GM19023 (cell line): ENCODE measurements around the gene GPX1.
"Not testable (repeated sequence)": the region's sequence is repeated elsewhere in the genome, so short reads cannot be mapped to it uniquely, and the experiment has no call there.

Experiments
- ATAC-seq: cut with Tn5 transposase; IDR thresholded peaks from one replicate; pipeline ENCODE4 v1.9.1; 2021; ENCODE audit warnings: mild to moderate bottlenecking, moderate library complexity; ENCODE audit not compliant: unreplicated experiment

Gene GPX1

DNA sequence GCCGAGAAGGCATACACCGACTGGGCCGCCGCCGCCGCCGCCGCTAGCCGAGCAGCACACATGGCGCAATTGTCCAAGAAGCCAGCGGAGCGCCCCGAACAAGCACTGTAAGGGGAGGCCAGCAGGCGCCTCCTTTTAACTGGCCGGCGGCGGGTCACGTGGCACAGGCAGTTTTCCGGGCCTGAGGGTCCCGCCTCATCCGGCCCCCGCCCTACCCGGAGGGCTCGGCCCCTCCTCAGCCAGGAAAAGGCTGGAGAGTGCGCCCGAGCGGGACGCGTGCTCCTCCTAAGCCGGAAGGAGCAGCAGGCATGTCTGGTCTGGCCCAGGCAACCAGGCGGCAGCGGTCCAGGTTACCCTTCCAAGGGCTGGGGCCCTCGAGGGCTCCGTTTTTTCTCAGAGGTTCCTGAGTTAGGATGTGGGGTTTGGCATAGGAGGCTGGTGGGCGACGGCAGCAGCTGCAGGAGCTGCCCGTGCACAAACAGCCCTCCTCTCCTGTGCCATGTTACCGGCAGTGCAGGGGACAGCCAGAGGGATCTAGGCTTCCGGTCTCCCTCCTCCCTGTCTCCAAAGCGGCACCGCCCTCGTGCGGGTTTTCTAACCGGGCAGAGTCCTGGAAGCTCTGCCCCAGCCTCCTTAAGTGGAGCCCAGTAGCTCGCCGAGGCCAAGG lies at the start of gene GPX1:
Gene GPX1, minus strand, starts transcription at position 137 of the 667 bp plus-strand sequence. Its CDS starts 75 bp downstream, at position 62.
- ATAC-seq = peak; percentile 89

DNA sequence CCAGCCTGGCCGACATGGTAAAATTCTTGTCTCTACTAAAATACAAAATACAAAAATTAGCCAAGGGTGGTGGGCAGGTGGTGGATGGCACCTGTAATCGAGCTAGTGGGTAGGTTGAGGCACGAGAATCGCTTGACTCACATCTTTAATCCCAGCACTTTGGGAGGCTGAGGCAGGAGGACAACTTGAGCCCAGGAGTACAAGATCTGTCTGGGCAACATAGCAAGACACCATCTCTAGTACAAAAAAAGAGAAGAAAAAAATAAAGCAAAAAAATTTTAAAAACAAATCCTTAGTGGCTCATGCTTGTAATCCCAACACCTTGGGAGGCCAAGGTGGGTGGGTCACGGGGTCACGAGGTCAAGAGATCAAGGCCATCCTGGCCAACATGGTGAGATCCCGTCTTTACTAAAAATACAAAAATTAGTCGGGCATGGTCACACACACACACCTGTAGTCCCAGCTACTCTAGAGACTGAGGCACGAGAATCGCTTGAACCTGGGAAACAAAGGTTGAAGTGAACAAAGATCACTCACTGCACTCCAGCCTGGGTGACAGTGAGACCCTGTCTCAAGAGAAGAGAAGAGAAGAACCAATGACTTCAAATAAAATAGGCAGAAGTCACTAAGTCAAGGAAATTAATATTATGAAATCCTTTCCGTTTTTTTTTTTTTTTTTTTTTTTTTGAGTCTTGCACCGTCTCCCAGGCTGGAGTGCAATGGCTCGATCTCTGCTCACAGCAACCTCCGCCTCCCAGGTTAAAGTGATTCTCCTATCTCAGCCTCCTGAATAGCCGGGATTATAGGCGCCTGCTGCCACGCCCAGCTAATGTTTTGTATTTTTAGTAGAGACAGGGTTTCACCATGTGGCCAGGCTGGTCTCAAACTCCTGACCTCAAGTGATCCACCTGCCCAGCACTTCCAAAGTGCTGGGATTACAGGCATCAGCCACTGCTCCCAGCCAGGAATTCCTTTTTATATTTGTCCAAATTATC lies 48.7 kb upstream of the GPX1 start:
- ATAC-seq = no peak

DNA sequence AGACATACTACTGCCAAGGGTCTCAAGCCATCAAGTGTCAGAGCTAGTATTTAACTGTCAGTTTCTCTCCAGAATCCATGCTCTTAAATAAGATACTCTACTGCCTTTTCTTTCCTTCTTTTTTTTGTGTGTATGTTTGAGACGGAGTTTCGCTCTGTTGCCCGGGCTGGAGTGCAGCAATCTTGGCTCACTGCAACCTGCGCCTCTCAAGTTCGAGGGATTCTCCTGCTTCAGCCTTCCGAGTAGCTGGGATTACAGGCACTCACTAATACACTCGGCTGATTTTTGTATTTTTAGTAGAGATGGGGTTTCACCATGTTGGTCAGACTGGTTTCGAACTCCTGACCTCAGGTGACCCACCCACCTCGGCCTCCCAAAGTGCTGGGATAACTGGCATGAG lies 47.4 kb upstream of the GPX1 start:
- not testable (repeated sequence) for ATAC-seq

- ATAC-seq = no peak
Observed at GRCh38 chr3:49403891-49404290, 45.7 kb upstream of the GPX1 start.

DNA sequence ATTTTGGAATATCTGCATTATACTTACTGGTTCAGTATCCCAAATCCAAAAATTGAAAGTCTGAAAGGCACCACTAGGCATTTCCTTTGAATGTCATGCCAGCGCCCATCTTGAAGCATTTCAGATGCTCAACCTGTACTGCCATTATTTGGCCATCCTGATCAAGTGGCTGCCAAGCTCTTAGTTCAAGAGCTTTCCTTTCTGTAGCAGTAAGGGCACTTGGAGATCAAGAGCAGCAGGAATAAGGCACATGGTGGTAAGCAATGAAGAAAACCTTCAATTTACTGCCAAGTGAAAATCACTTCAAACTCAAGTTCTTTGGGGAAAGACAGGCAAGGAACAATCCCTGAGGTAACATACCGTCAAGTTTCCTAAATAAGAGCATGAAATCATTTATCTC lies 43.6 kb upstream of the GPX1 start:
- no peak for ATAC-seq

DNA sequence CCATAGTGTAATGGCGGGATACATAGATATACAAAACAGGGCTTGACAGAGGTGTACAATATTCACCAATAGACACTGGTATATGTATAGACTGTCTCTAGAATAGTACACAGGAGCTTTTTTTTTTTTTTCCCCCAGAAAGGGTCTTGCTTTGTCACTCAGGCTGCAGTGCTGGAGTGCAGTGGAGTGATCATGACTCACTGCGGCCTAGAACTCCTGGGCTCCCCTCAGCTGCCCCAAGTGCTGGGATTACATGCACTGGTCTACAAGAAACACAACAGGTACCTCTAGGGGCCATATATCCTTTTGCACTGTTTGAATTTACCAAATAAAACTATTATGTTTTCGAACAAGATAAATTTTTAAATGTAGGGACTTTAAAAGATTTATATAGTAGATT lies 41.3 kb upstream of the GPX1 start:
- ATAC-seq = no peak

GRCh38 chr3:49397470-49397869 lies 39.3 kb upstream of the GPX1 start:
- ATAC-seq = no peak

- ATAC-seq = not testable (repeated sequence)
Observed at GRCh38 chr3:49391310-49391709, 33.2 kb upstream of the GPX1 start.

DNA sequence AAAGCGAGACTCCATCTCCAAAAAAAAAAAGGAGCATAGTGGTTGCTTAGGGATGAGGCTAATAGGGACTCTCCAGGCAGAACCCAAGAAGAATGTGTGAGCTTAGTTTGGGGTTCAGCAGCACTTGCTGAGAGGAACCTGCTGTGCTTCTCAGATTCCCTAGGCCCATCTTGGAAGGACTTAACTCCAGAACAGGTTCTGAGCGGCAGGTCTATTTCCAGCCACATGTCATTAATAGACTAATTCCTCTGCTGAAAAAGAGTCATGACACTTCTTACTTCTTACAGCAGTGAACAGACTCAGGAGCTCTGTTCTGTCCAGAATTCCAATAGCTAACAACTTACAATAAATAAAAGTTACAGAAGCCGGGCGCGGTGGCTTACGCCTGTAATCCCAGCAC lies 31.1 kb upstream of the GPX1 start:
- no peak for ATAC-seq

GRCh38 chr3:49388289-49388820 lies 30.2 kb upstream of the GPX1 start:
- no peak for ATAC-seq

- ATAC-seq = no peak
Observed at GRCh38 chr3:49387721-49388120, 29.6 kb upstream of the GPX1 start.

DNA sequence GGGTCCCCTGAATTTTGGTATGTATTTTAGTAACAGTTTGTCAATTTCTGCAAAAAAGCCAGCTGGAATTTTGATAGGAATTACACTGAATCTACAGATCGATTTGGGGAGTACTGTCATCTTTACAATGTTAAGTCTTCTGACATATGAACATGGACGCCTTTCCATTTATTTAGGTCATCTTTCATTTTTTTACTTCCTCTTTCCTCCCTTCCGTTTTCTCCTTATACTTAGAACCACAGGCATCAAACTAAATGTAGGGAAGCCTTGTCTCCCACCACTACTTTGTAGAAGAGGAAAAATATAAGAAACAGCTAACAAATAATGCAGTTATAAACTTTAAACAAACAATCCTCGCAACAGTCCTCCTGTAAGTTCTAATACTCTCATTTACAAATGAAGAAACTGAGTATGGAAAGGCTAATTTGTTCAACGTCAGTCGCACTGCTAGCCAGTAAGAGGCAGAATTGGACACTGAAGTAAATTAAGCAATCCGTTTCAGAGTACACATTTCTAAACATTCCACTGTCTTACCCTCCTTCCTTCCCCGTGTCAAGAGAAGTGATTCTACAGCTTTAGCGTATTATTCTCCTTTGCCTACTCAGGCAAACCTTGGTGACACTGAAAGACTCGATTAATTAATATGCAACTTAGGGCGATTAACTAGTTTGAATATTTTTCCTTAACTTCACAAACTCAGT lies 28.1 kb upstream of the GPX1 start:
- no peak for ATAC-seq

GRCh38 chr3:49385617-49386016 lies 27.5 kb upstream of the GPX1 start:
- no peak for ATAC-seq

DNA sequence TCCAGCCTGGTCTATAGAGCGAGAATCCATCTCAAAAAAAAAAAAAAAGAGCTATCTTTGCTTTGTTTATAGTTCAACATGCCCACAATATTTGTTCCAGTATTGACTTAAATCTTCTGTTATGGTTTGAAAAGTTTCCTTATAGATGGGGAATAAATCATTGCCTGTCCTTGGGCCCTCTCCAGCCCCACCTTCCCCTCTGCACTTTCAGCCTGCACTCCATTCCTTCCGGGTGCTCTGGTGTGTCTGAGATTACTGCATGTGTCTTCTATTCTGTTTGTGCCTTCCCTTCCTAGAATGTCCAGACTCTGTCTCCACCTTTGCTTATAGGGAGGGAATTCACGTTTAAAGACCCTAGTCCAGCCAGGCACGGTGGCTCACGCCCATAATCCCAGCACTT lies 25.2 kb upstream of the GPX1 start:
- no peak for ATAC-seq

- ATAC-seq = no peak
Observed at GRCh38 chr3:49378249-49378895, 20.2 kb upstream of the GPX1 start.

DNA sequence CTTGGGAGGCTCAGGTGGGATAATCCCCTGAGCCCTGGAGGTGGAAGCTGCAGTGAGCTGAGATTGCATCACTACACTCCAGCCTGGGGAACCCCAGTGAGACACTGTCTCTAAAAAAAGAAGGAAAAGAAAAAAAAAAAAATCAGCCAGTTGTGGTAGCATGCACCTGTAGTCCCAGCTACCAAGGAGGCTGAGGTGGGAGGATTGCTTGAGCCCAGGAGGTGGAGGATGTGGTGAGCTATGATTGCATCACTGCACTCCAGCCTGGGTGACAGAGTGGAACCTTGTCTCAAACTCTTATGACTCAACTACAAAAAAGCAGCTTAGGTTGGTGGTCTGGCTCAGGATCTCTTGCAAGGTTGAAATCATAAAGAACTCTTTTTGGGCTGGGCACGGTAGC lies 19.3 kb upstream of the GPX1 start:
- ATAC-seq = no peak

DNA sequence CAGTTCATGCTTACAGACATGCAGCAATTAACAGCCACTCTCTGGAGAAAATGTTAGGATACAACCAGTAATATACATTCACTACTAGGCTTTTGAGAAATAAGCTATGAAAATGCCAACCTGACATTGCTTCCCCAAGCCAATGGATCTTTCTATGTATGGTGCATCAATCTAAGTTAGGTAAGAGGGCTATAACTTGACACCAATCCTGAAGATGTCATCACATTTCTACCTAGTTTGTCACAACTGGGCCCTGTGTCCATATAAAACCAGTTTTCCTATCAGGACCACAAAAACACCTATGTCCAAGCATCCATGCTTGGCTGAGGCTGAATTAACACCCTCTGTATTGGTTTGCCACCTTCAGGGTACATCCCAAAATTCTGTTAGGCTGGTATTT lies 13.8 kb upstream of the GPX1 start:
- no peak for ATAC-seq

GRCh38 chr3:49370585-49371290 lies 12.6 kb upstream of the GPX1 start:
- no peak for ATAC-seq

- ATAC-seq = no peak
Observed at GRCh38 chr3:49362561-49362960, 4.4 kb upstream of the GPX1 start.

DNA sequence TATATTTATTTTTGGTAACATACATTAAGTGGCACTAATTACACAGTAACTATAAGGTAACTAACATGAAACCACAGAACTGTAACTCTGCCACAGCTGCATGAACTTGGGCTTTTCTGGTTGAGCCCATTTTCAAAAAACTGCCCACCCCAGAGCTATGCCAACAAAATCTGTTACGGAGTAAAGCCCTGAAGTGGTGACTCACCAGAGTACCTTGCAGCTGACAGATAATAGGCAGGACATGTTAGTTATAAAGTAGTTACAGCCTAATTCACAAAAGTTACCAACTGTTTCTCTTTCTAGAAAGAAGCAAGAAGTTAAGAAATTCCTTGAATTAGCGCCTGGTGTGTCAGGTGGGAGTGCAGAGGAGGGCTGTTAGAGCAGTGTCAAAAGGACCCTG lies 1.5 kb upstream of the GPX1 start:
- ATAC-seq = no peak
